Muscle of leg (tissue), 11 donors: ENCODE data around the gene HSPB9. TPM values are rescaled to one million over a fixed set of nuclear protein-coding genes. Genes with fewer than 3 reads are reported as not detected.
"Not testable (repeated sequence)": the region's sequence is repeated elsewhere in the genome, so short reads cannot be mapped to it uniquely, and the experiment has no call there.

Experiments used
- DNase-seq: peaks from one replicate; pipeline ENCODE4 v3.0.0; 2013
- H3K27ac ChIP-seq: one replicate; pipeline ENCODE4 v1.5.1; 2013; ENCODE audit warnings: mild to moderate bottlenecking, low read length, control low read depth
- H3K27me3 ChIP-seq: one replicate; pipeline ENCODE4 v1.6.1; 2013; ENCODE audit warnings: low read length; ENCODE audit not compliant: control insufficient read depth, insufficient read depth
- H3K36me3 ChIP-seq: one replicate; pipeline ENCODE4 v1.6.1; 2013; ENCODE audit warnings: low read length; ENCODE audit not compliant: control insufficient read depth, insufficient read depth
- H3K4me1 ChIP-seq: one replicate; pipeline ENCODE4 v1.6.1; 2013; ENCODE audit warnings: low read length; ENCODE audit not compliant: control insufficient read depth, insufficient read depth
- H3K4me3 ChIP-seq: one replicate; pipeline ENCODE4 v1.5.1; 2013; ENCODE audit warnings: low read length, control low read depth
- H3K9me3 ChIP-seq: replicated peaks from 2 replicates; pipeline ENCODE4 v1.6.1; 2013; ENCODE audit warnings: low read depth, low read length; ENCODE audit not compliant: control insufficient read depth
- WGBS: methylation state at CpG from one replicate; pipeline ENCODE4 v1.1.5; 2013; ENCODE audit warnings: missing lambda C conversion rate; ENCODE audit not compliant: insufficient coverage; 5-methylcytosine and 5-hydroxymethylcytosine counted together
- polyA plus RNA-seq, 8 donors: library from polyadenylated mRNA; unstranded; fragments of 120-200 nt; gene quantifications; one replicate each; pipeline versions ENCODE4 v1.2.1 to v1.2.3, GENCODE V29; 2013; ENCODE audit warnings: inconsistent platforms in 1 of 8, low replicate concordance in 1 of 8; ENCODE audit not compliant: insufficient read length in 8 of 8, insufficient read depth in 1 of 8
- total RNA-seq: library from RNA; stranded (reverse); fragments of 120-200 nt; gene quantifications from one replicate; pipeline ENCODE4 v1.2.4, GENCODE V29; 2013

The HSPB9 gene
- total and polyA plus RNA-seq, 9 donors = 0.11 to 0.41 (median 0.19) TPM

- Histone ChIP-seq H3K4me3 (no peak overlapping the region), H3K27ac (peak overlapping the region; percentile 42), H3K9me3 (no peaks in the 10 kb centered on the region), H3K4me1 (peaks cover 44% of the 10 kb centered on the region), H3K36me3 (peaks cover 28% of the 10 kb centered on the region), H3K27me3 (no peaks in the 10 kb centered on the region)
- peak; percentile 60 for DNase-seq
- 50% methylated on average over 3 of the region's 7 CpGs for WGBS
These were observed 19.8 kb downstream of the HSPB9 start for GRCh38 chr17:42142371-42142896.

DNA sequence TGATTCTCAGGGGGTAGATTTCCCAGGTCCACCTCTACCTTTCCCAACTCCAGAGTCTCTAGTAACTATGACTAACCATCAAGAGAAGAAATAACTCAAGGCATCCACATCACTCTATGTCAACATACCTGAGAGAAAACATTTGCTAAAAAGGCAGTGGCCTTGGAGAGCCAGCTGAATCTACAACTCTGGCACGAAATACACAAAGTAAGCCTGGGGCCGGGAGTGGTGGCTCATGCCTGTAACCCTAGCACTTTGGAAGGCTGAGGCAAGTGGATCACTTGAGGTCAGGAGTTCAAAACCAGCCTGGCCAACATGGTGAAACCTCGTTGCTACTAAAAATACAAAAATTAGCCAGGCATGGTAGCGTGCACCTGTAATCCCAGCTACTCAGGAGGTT is 20.5 kb downstream of the HSPB9 start:
- H3K4me1 ChIP-seq = peaks cover 43% of the 10 kb centered on the region
- not testable (repeated sequence) for H3K4me3 ChIP-seq, H3K9me3 ChIP-seq, H3K27me3 ChIP-seq, DNase-seq
- H3K36me3 ChIP-seq = peaks cover 30% of the 10 kb centered on the region
- H3K27ac ChIP-seq = peak overlapping the region; percentile 21
- 81% methylated on average over 3 of the region's 4 CpGs for WGBS

- H3K9me3 ChIP-seq = no peaks in the 10 kb centered on the region
These were observed 24.5 kb downstream of the HSPB9 start for GRCh38 chr17:42146911-42147607.

GRCh38 chr17:42153919-42154742 is 31.5 kb downstream of the HSPB9 start:
- WGBS = 0% methylated on average over 1 of the region's 15 CpGs
- peak overlapping the region; percentile 97 for H3K4me3 ChIP-seq
- peaks cover 17% of the 10 kb centered on the region for H3K4me1 ChIP-seq
- H3K27me3 ChIP-seq = no peaks in the 10 kb centered on the region
- H3K36me3 ChIP-seq = peaks cover 27% of the 10 kb centered on the region
- DNase-seq = no peak
- H3K9me3 ChIP-seq = no peaks in the 10 kb centered on the region
- H3K27ac ChIP-seq = peak overlapping the region; percentile 36

More at GRCh38 chr17:42146911-42147607, 24.5 kb downstream of the HSPB9 start:
- Histone ChIP-seq H3K36me3 (peaks cover 39% of the 10 kb centered on the region), H3K27ac (no peak overlapping the region), H3K4me3 (no peak overlapping the region), H3K27me3 (no peaks in the 10 kb centered on the region), H3K4me1 (peaks cover 17% of the 10 kb centered on the region)
- WGBS = 86% methylated on average over 9 of the region's 13 CpGs
- DNase-seq = no peak

GRCh38 chr17:42155614-42156045 is 33.0 kb downstream of the HSPB9 start:
- Histone ChIP-seq H3K27me3 (no peaks in the 10 kb centered on the region), H3K27ac (no peak overlapping the region), H3K4me3 (peak overlapping the region; percentile 97), H3K9me3 (no peaks in the 10 kb centered on the region), H3K4me1 (peaks cover 17% of the 10 kb centered on the region), H3K36me3 (peaks cover 19% of the 10 kb centered on the region)
- DNase-seq = no peak
- WGBS = 21% methylated on average over 16 of the region's 17 CpGs

DNA sequence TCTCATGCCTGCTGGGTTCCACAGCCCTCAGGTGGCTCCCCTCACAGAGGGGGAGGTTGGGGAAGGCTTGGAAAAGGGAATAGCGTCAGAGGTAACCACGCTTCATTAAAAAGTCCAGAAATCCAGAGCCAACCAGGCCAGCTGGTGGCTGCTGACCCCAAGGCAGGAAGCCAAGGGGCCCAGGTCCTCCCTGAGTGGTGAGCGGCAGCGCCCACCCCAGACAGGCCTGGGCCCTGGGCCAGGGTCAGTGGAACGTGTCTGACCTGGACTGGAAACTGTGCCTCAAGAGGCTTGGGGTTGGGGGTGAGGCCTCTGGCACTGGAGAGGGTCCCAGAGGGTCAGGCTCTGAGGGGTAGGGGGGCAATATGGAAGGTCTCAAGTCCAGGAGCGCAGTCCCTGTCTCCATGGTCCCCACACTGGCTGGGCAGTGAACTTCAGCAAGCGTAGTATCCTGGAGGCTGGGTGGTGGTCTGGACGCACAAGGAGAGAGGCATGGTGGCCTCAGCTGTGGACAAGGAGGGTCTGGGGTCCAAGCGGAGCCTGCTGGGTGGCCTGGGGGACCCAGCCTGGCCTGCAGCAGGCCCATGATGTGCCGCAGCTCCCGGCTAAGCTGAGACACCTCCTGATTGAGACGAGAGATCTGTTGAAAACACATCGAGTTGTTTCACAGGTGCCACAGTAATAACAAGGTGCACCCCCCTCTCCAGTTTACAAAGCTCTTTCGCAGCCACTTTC is 37.4 kb downstream of the HSPB9 start:
- no peak for DNase-seq
- Histone ChIP-seq H3K9me3 (no peaks in the 10 kb centered on the region), H3K36me3 (no peaks in the 10 kb centered on the region), H3K4me3 (no peak overlapping the region), H3K27ac (no peak overlapping the region), H3K27me3 (no peaks in the 10 kb centered on the region), H3K4me1 (peaks cover 7% of the 10 kb centered on the region)
- 59% methylated on average over 12 of the region's 14 CpGs for WGBS

GRCh38 chr17:42160531-42160910 is 37.9 kb downstream of the HSPB9 start:
- H3K4me3 ChIP-seq = no peak overlapping the region
- H3K36me3 ChIP-seq = no peaks in the 10 kb centered on the region
- H3K27ac ChIP-seq = no peak overlapping the region
- no peak for DNase-seq
- H3K9me3 ChIP-seq = no peaks in the 10 kb centered on the region
- H3K4me1 ChIP-seq = peaks cover 4% of the 10 kb centered on the region
- no peaks in the 10 kb centered on the region for H3K27me3 ChIP-seq
- WGBS = 60% methylated on average over 1 of the region's 7 CpGs

DNA sequence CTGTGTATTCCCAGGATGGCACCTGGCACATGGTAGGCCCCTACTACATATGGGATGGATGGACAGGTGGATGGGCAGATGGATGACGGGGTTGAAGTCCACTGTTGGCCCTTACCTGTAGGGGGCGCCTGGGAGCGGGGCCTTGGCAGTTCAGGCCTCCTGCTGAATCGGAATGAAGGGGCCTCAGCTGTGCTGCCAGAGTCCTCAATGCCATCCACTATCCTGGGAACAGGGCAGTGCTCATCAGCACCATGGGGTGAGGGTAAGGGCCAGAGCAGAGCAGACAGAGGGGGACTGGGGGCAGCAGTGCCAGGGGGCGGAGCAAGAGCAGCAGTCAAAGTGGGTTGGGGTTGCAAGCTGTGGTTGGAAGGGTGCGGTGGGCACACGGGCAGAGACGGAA is 40.5 kb downstream of the HSPB9 start:
- 51% methylated on average over 8 of the region's 8 CpGs for WGBS

DNA sequence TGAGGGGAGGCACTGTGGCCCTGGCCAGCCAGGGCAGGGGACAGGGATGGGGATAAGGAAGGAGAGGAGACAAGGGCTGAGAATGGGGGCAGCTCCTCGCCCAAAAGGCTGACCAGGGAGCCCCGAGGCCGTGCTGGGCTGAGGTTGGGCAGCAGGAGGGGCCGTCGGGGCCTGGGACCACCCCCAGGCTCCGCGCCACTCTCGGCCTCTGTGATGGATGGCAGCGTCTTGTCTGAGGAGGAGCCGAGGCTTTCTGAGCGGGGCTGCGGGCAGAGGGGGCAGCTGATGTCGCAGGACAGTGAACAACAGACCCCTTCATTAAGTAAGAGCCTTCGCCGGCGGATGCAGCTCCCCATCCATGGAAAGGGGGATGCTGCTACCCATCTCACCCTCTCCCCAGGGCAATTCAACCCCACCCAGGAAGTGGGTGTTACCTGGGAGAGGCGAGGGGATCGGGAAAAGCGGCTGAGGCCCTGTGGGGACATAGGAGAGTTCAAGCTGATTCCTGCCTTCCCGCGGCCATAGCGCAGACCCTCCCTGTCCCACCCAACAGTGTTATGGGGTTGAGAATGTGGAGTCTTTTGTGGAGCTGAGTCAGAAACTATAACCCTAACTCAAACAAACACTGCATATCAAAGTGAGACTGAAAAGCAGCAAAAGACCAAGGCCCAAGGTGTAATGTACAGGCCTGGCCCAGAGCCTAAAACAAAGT is 41.2 kb downstream of the HSPB9 start:
- DNase-seq = no peak
- Histone ChIP-seq H3K27ac (no peak overlapping the region), H3K27me3 (no peaks in the 10 kb centered on the region), H3K9me3 (no peaks in the 10 kb centered on the region), H3K4me1 (no peaks in the 10 kb centered on the region), H3K36me3 (no peaks in the 10 kb centered on the region), H3K4me3 (no peak overlapping the region)
- WGBS = 42% methylated on average over 10 of the region's 22 CpGs

More for the DNA sequence above, 40.5 kb downstream of the HSPB9 start:
- H3K9me3 ChIP-seq = no peaks in the 10 kb centered on the region
- H3K36me3 ChIP-seq = no peaks in the 10 kb centered on the region
- no peaks in the 10 kb centered on the region for H3K27me3 ChIP-seq
- no peaks in the 10 kb centered on the region for H3K4me1 ChIP-seq
- no peak for DNase-seq
- no peak overlapping the region for H3K27ac ChIP-seq
- H3K4me3 ChIP-seq = no peak overlapping the region
